AG04450 (cell line): ENCODE measurements around the gene TPSB2. TPM values are rescaled to one million over a fixed set of nuclear protein-coding genes. Genes with fewer than 3 reads are reported as not detected.

ENCODE experiments used
- CTCF ChIA-PET: fragments of 300-600, 350-600 bp; formaldehyde crosslinking; extraction: SDS; loops from one replicate; lab custom pipeline; 2022; ENCODE audit warnings: antibody characterized with exemption, inconsistent platforms; lab: Charles Lee
- POLR2A ChIA-PET: fragments of 350-600 bp; formaldehyde crosslinking; extraction: SDS; loops from one replicate; lab custom pipeline; 2021; ENCODE audit warnings: antibody characterized with exemption, inconsistent platforms; lab: Yijun Ruan, JAX
- DNase-seq: peaks from one replicate; pipeline ENCODE4 v3.0.0-alpha.2; 2011; ENCODE audit warnings: low read depth, low spot score
- H3K27ac ChIP-seq: one replicate; pipeline ENCODE4 v1.5.1; 2012; ENCODE audit warnings: low read depth, low read length, control low read depth
- H3K27me3 ChIP-seq: one replicate; pipeline ENCODE4 v1.6.0; 2012; ENCODE audit warnings: low read length; ENCODE audit not compliant: control insufficient read depth, insufficient read depth
- H3K4me3 ChIP-seq: 2 replicates; pipeline ENCODE4 v1.5.1; 2011; ENCODE audit warnings: mild to moderate bottlenecking, low read depth, low read length, control low read depth
- H3K9me3 ChIP-seq: 2 replicates; pipeline ENCODE4 v1.5.1; 2012; ENCODE audit warnings: low read length; ENCODE audit not compliant: control insufficient read depth, insufficient read depth
- polyA plus RNA-seq: library from polyadenylated mRNA; depleted of rRNA; stranded (reverse); fragments of >200 nt; gene quantifications from 2 replicates; pipeline ENCODE4 v1.2.3, GENCODE V29; 2011
- TF ChIP-seq, protein P1 (sequence below): IDR thresholded peaks from 2 replicates; pipeline ENCODE4 v1.5.1; 2011; ENCODE audit warnings: low read depth, low read length, control low read depth, inconsistent platforms

The TPSB2 gene
- polyA plus RNA-seq, 1 experiment = not detected

DNA sequence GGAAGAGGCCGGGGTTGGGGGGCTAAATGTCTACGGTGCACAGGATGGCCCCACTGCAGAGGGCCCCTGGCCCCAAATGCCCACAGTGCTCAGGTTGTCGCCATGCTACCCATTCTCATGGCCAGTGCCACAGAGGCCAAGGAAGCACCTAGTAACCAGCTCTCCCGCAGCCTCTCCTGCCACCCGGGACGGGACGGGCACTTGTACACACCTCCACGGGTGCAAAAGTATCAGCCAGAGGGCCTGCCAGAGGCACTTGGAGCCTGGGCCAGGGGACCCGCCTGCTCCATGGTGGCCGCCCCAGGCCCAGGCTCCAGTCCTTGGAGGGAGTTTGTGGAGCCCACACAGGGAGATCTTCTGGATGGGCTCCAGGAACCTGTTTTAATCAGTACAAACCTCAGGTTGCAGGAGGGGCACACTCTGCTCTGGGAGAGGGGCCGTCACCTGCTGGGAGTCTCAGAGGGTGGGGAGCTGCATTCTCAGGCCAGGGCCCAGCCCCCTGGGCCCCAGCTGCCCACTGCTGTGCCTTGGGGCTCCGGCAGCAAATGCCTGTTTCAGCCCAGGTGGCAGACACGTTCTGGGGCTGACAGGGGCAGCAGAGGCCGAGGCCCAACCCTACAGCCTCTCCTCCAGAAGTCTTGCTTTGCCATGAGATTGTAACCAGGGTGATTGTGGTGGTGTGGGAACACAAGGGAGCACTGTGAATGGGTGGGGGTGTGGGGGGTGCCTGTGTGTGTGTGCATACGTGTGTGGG lies 33.8 kb upstream of the TPSB2 start:
- no peak for DNase-seq
- TF ChIP-seq, protein P1, sequence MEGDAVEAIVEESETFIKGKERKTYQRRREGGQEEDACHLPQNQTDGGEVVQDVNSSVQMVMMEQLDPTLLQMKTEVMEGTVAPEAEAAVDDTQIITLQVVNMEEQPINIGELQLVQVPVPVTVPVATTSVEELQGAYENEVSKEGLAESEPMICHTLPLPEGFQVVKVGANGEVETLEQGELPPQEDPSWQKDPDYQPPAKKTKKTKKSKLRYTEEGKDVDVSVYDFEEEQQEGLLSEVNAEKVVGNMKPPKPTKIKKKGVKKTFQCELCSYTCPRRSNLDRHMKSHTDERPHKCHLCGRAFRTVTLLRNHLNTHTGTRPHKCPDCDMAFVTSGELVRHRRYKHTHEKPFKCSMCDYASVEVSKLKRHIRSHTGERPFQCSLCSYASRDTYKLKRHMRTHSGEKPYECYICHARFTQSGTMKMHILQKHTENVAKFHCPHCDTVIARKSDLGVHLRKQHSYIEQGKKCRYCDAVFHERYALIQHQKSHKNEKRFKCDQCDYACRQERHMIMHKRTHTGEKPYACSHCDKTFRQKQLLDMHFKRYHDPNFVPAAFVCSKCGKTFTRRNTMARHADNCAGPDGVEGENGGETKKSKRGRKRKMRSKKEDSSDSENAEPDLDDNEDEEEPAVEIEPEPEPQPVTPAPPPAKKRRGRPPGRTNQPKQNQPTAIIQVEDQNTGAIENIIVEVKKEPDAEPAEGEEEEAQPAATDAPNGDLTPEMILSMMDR = no peak
- H3K27me3 ChIP-seq = peaks cover 40% of the 10 kb centered on the region
- H3K27ac ChIP-seq = no peak overlapping the region
- H3K9me3 ChIP-seq = peaks cover 19% of the 10 kb centered on the region; the same call in 1 of the 2 replicates
- ChIA-PET CTCF (no interaction called here), POLR2A (no interaction called here)
- no peak overlapping the region for H3K4me3 ChIP-seq

DNA sequence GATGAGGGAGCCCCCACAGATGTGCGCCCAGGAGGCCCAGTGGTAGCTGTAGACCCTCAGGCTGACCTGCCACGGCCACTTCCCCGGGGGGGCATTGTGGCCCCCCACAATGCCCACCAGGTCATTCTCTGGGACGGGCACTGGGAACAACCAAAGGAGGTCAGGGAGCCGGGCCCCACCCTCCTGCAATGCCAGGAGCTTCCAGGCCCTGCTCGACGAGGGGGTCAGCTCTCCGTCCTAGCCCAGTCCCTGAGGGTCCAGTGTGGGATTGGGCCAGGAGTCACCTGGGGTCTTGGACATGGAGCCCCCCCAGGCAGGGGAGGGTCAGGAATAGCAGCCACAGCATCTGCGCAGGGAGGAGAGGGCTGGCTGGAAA lies 32.9 kb upstream of the TPSB2 start:
- Histone ChIP-seq H3K4me3 (no peak overlapping the region), H3K9me3 (peaks cover 19% of the 10 kb centered on the region; the same call in 1 of the 2 replicates), H3K27me3 (peaks cover 40% of the 10 kb centered on the region), H3K27ac (no peak overlapping the region)
- DNase-seq = no peak
- POLR2A ChIA-PET = no interaction called here
- CTCF ChIA-PET = interaction anchor here (0.7 kb wide), 1 partner anchor 160 kb away, joined by 7 read pairs; no protein-coding TSS in a partner anchor
- TF ChIP-seq, protein P1 = no peak

DNA sequence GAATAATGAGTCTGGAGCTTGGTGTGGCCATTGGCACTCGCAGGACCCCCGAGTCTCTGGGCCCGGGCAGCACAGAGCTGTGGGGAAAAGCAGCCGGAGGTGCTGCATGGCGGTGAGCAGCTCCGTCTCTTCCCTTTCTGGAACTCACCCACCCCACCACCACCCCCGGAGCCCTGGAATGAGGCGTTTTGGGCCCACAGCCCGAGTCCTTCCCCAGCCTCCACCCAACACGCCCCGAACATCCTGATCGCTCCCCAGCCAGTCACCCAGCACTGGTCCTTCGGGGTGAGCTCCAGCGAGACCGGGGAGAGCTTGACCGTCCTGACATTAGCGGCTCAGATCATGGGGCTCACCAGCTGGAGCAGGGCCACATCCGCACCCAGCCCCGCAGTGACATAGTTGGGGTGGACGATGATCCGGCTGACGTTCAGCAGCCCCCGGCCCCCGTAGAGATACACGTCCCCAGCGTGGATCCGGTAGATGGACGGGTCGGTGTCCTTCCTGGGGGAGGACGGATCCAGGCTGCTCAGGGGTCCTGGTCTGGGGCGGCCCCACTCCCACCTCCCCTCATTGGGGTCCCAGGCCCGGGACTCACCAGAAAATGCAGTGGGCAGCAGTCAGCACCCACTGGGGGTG lies 32.3 kb upstream of the TPSB2 start:
- CTCF ChIA-PET = interaction anchor here (0.7 kb wide), 1 partner anchor 159 kb away, joined by 7 read pairs; no protein-coding TSS in a partner anchor
- peaks cover 40% of the 10 kb centered on the region for H3K27me3 ChIP-seq

DNA sequence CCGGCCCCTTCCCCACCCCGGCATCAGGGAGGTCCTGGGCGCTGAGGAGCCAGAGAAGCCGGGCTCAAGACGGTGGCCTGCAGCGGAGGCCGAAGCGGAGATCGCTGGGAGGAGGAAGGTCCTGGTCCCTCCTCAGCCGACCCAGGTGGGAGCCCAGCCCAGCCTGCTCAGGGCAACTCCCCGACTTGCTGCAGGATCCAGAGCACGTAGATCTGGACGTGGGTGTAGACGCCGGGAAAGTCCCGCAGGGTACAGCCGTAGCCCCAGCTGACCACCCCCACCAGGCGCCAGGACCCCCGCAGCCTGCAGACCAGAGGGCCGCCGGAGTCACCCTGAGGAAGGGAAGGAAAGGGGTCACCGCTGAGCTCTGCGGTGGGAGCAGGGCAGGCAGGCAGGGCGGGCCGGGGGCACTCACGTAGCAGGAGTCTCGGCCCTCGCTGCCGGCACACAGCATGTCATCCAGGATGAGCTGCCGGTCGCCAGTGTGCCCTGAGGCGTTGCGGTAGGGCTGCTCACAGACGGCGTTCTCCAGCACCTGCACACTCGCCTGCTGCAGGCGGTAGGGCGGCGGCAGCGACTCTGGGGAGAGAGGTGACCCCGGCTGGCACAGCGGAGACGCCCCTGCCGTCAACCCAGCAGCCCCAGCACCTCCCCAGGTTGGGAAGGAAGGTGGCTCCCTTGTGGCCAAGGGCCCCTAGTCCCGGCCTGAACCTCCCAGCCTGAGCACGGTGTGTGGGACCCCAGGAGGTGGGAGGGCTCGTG lies 31.3 kb upstream of the TPSB2 start:
- POLR2A ChIA-PET = no interaction called here
- H3K27me3 ChIP-seq = peaks cover 40% of the 10 kb centered on the region
- TF ChIP-seq, protein P1 = no peak

More for the DNA sequence above, 32.3 kb upstream of the TPSB2 start:
- TF ChIP-seq, protein P1 = no peak
- Histone ChIP-seq H3K9me3 (peaks cover 19% of the 10 kb centered on the region; the same call in 1 of the 2 replicates), H3K4me3 (no peak overlapping the region), H3K27ac (no peak overlapping the region)
- POLR2A ChIA-PET = no interaction called here
- no peak for DNase-seq

More for the DNA sequence above, 31.3 kb upstream of the TPSB2 start:
- H3K4me3 ChIP-seq = no peak overlapping the region
- no peak for DNase-seq
- CTCF ChIA-PET = no interaction called here
- peaks cover 19% of the 10 kb centered on the region; the same call in 1 of the 2 replicates for H3K9me3 ChIP-seq
- no peak overlapping the region for H3K27ac ChIP-seq
